C4-2B (cell line): ENCODE data around the gene ALDH1L1.

Source experiments
- H3K27ac ChIP-seq: fragments of 450-650 bp; 2 replicates; pipeline ENCODE4 v1.5.1; 2017
- CTCF ChIP-seq: fragments of 450-650 bp; conservative IDR thresholded peaks from 2 replicates; pipeline ENCODE4 v1.5.1; 2017; ENCODE audit warnings: mild to moderate bottlenecking
- ZFX ChIP-seq: fragments of 450-650 bp; IDR thresholded peaks from 2 replicates; pipeline ENCODE4 v1.6.1; 2017

Gene ALDH1L1

DNA sequence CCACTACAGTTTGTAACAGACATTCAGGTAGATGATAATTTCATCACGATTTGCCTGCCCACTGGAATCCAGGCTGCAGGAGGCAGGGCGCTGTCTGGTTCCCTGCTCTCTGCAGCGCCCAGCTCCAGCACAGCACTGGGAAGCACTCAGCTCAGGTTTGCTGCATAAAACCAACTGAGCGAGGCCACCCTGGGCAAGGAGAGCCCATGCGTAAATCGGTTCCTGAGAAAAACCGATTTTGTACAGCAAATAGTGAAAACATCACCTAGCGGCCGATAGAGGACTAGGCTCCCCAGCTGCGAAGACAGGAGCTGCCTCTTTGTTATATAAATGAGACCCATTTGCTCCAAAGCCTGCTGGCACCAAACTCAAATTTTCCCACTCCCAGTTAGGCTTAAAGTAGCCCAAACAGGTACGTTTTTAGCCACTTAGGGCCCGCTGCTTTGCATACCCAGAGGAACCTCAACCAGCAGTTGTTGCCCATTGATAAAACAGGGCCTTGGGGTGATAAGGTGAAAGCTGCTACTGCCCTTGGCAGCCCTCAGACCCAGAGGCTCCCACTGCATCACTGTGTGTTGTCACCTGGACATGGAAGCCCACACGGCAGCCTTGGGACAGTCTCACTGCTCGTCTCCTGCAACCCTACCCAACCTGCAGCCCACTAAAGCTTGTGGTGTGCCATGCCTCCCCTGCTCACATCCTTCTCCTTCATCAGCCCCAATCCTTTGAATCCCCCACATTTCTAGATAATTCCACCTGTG is 47.5 kb downstream of the ALDH1L1 start:
- no peak overlapping the region for H3K27ac ChIP-seq
- TF ChIP-seq ZFX (no peak), CTCF (peak; percentile 77)

DNA sequence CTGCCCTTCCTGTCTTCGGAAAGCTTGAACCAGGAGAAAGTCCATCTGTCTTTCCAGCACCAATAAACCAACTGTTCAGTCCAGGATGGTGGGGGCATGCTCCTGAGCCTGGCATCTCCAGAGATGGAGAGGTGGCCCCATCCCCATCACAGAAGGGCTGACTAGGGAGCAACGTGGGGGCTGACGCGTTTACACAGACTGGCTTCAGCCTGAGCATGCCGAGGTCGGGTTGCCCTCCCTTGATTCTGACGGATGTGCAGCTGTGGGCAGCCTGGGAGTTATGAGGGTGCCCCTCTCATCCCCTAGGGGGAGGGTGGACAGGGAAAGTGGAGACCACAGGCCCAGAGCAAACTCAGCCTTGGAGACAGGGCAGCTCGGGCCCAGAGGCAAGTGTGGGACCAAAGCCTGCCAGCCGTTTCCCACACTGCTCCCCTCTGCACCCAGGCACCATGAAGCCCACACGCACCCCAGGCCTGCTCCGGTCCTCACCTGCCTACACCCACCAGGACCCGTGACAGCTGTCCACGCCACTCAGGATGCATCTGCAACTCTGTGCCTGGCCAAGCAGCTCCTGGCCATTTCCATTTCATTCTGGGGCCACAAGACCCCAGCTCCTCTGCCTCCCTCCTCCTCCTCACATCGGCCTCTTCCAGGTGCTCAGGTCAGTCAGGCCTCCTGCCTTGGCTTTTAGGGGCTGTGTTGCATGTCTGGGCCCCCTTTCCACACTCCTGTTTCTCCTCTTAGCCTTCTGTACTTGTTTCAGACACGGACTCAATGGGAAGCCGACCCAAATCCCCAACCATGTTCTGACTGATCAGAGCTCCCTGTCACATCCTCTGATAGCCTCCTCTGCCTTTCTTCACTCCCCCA is 48.3 kb downstream of the ALDH1L1 start:
- TF ChIP-seq CTCF (no peak), ZFX (no peak)

GRCh38 chr3:126130981-126131745 is 49.2 kb downstream of the ALDH1L1 start:
- no peak overlapping the region for H3K27ac ChIP-seq
- TF ChIP-seq CTCF: no peak
- TF ChIP-seq ZFX: no peak

More for the DNA sequence above, 48.3 kb downstream of the ALDH1L1 start:
- H3K27ac ChIP-seq: no peak overlapping the region

DNA sequence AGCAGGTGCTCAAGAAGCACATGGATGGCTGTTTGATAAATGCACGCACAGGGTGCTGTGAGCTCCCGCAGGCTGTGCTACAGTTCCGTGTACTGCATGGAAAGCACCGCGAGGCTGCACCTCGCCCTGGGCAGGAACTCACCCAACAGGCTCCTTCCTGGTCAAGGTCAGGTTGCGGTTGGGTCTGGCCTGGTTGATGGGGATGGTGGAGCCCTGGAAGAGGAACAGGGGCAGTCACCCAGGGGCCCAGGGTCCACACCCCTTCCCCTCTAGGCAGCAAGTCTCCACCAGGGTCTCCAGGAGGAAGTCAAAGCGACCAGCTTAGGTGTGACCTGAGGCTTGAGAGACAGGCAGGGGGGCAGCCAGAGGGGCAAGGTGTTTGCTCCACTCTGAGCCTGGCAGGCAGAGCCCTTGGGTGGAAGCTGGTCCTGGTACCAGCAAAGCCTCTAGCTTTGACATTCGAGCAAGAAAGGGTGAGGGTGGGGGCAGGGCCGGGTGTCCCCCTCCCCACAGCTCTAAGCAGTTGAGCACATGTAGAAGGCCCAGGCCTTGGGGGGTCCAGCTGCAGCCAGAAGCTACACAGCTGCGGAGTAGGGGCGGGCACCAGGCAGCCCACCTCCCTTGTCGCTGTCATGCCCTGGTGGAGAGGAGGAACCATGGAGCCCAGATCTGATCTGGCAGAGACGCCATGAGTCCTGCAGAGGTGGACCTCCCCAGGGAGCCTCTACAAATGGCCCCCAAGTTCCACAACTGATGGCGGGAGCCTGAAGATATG is 50.1 kb downstream of the ALDH1L1 start:
- no peak overlapping the region for H3K27ac ChIP-seq
- TF ChIP-seq CTCF: no peak
- no peak for TF ChIP-seq ZFX

GRCh38 chr3:126129398-126129891 is 50.9 kb downstream of the ALDH1L1 start:
- no peak overlapping the region for H3K27ac ChIP-seq

More at GRCh38 chr3:126129398-126129891, 50.9 kb downstream of the ALDH1L1 start:
- TF ChIP-seq ZFX (no peak), CTCF (no peak)
